ACHN (cell line): ENCODE results near the gene CZIB.

ENCODE experiments used
- DNase-seq: peaks from one replicate; pipeline ENCODE4 v3.0.0-alpha.2; 2015
- in situ Hi-C: cut with HindIII; loops from 2 replicates; pipeline ENCODE4 v1.10.0; 2017; ENCODE audit warnings: low sequenced_read_pairs, low pct_ligation_motif_present, low pct_unique_long_range_greater_than_20kb

CZIB gene

GRCh38 chr1:53172426-53173128 lies 47.9 kb downstream of the CZIB start:
- in situ Hi-C loops, result no loop called here
- peak; percentile 22 for DNase-seq

- in situ Hi-C loops, result no loop called here
- no peak for DNase-seq
These were observed 53.5 kb downstream of the CZIB start for GRCh38 chr1:53166912-53167311.

GRCh38 chr1:53166366-53166765 lies 54.1 kb downstream of the CZIB start:
- in situ Hi-C loops, result no loop called here
- no peak for DNase-seq

GRCh38 chr1:53165408-53165961 lies 54.9 kb downstream of the CZIB start:
- no peak for DNase-seq
- in situ Hi-C loops, result no loop called here
